OCI-LY7 (cell line): Measurements from ENCODE around the gene TMEM89.

Source experiments
- EZH2phosphoT487 ChIP-seq: fragments of 200-600 bp; sonication (generic); IDR thresholded peaks from 2 replicates; pipeline ENCODE4 v1.6.1; 2018; ENCODE audit warnings: low read depth, borderline replicate concordance, mild to moderate bottlenecking, mixed run types, antibody characterized with exemption, low read length, moderate library complexity, mixed read lengths
- TF ChIP-seq, protein P1 (sequence below): fragments of 200-600 bp; sonication (generic); conservative IDR thresholded peaks from 2 replicates; pipeline ENCODE4 v1.5.1; 2014; ENCODE audit warnings: mild to moderate bottlenecking, antibody characterized with exemption, low read length, moderate library complexity, mixed read lengths

DNA sequence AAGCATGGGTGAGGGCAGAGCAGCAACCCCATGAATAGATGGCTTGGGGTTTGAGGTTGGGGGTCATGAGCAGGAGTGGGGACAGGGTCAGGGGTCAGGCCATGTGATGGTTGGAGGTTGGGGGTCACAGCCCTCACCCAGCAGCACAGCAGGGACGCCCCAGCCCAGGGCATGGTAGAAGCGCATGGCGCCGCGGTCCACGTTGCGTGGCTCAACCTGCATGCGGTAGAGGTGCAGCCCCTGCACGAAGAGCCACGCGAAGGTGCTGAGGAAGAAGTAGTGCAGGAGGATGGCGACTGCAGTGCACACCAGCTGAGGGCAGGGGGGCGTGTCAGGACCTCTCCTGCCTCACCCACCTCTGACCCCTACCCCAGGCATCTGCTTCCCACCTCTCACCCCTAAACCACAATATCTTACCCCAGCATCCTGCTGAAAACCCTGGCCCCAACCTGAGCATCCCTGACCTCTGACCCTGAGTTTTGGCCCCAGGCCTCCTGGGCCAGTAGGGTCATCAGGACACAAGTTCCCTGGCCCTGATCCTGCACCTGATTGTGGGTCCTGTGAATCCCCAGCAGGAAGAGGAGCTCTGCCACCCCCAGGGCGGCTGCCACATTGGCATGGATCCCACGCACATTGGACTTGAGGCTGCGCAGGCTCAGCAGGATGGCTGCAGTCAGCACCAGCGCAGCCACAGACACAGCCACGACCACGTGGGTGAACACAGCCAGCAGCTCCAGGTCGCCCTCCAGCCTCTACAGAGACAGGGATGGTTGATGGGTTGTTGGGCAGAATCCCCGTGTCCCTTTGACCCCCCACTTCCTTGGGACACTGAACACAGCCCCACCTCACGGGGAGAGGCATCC lies 23.6 kb upstream of the TMEM89 start:
- TF ChIP-seq, protein P1, sequence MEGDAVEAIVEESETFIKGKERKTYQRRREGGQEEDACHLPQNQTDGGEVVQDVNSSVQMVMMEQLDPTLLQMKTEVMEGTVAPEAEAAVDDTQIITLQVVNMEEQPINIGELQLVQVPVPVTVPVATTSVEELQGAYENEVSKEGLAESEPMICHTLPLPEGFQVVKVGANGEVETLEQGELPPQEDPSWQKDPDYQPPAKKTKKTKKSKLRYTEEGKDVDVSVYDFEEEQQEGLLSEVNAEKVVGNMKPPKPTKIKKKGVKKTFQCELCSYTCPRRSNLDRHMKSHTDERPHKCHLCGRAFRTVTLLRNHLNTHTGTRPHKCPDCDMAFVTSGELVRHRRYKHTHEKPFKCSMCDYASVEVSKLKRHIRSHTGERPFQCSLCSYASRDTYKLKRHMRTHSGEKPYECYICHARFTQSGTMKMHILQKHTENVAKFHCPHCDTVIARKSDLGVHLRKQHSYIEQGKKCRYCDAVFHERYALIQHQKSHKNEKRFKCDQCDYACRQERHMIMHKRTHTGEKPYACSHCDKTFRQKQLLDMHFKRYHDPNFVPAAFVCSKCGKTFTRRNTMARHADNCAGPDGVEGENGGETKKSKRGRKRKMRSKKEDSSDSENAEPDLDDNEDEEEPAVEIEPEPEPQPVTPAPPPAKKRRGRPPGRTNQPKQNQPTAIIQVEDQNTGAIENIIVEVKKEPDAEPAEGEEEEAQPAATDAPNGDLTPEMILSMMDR = no peak
- no peak for TF ChIP-seq EZH2phosphoT487
